Activated CD8-positive, alpha-beta memory T cell treated with anti-CD3 and anti-CD28 coated beads for 36 hours (primary cell): ENCODE measurements around the gene KIRREL2. TPM values are rescaled to one million over a fixed set of nuclear protein-coding genes. Genes with fewer than 3 reads are reported as not detected.
"Not testable (repeated sequence)": the region's sequence is repeated elsewhere in the genome, so short reads cannot be mapped to it uniquely, and the experiment has no call there.

Source experiments
- CTCF ChIA-PET: fragments of 350-600 bp; sonication (Branson Sonifier 250); formaldehyde crosslinking; loops from one replicate; lab custom pipeline; 2021; ENCODE audit warnings: antibody characterized with exemption; lab: Charles Lee
- POLR2A ChIA-PET: fragments of 350-600 bp; sonication (Branson Sonifier 250); formaldehyde crosslinking; loops from one replicate; lab custom pipeline; 2021; ENCODE audit warnings: antibody characterized with exemption; lab: Charles Lee
- total RNA-seq, 2 experiments: library from RNA; stranded (reverse); gene quantifications; one replicate each; pipeline ENCODE4 v1.2.3, GENCODE V29; 2021

The KIRREL2 gene
- total RNA-seq: 1 to 10 TPM; 1.0 TPM

DNA sequence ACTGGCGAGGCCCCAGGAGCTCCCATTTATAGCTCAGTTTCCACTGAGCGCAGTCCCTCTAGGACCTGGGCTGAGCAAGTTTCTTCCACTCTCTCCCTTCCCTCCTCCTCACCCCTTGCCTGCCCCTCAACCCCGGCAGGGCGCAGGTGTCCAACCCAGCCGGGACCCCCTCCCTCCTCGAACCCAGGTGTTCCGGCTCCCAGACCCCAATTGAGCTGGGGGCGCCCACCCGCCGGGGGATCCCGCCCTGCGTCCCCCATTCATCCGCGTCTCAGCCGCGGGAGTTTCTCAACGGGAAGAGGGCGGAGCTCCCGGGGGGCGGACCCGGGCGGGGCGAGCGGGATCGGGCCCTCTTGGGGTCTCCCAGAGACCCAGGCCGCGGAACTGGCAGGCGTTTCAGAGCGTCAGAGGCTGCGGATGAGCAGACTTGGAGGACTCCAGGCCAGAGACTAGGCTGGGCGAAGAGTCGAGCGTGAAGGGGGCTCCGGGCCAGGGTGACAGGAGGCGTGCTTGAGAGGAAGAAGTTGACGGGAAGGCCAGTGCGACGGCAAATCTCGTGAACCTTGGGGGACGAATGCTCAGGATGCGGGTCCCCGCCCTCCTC, at the start of gene KIRREL2:
TSS of gene KIRREL2 (plus strand) at position 366 of the 604 bp plus-strand sequence. CDS start at position 575, 209 bp downstream.
- ChIA-PET CTCF (interaction anchor here (1.3 kb wide), 2 partner anchors 12 to 162 kb away, joined by 4 read pairs; partner anchors contain the start of gene APLP1), POLR2A (no interaction called here)

DNA sequence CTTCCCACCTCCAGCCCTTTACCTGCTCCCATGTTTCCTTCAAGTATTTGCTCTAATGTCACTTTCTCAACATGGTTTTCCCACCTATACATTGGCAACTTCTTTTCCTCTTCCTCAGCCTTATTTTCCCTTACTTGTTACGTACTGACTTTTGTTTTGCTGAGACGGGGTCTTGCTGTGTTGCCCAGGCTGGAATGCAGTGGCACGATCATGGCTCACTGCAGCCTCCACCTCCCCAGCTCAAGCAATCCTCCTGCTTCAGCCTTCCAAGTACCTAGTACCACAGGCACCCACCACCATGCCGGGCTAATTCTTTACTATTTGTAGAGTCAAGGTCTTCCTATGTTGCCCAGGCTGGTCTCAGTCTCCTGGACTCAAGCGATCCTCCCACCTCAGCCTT, 49.1 kb upstream of the KIRREL2 start:
- CTCF ChIA-PET: no interaction called here
- POLR2A ChIA-PET: no interaction called here

DNA sequence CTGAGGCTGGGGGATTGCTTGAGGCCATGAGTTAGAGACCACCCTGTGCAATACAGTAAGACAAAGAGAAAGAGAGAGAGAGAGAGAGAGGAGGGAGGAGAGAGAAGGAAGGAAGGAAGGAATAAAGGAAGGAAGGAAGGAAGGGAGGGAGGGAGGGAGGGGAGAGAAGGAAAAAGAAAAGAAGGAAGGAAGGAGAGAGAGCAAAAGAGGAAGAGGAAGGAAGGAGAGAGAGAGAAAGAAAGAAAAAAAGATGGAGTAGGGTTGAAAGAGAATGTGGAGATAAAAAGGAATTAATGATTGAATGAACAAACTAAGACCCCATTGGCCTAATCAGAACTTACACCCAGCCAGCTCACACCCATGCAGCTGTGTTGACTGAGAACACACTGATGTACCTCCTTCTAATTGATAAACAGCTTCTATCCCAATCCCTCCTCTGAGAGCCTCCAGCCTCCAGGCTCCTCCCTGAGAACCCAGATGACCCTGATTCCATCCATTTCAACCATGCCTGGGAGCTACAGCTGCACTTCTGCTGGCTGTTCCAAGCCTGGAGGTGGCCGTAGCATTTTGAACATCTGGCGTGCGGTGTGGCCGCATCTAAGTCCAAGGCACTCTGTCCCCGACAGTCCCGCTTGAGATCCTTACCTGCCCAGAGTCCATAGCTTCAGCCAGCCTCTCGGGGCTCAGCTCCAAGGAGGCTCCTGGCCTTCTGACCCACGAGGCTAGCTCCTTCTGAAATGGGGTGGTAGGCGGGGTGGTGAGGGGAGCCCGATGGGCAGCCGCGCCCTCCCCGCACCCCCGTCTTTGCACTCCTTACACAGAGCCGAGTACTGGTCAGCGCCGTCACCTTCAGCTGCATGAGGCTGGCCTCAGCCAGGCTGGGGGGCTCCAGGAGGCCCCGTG, 45.1 kb upstream of the KIRREL2 start:
- POLR2A ChIA-PET: no interaction called here
- CTCF ChIA-PET: no interaction called here

DNA sequence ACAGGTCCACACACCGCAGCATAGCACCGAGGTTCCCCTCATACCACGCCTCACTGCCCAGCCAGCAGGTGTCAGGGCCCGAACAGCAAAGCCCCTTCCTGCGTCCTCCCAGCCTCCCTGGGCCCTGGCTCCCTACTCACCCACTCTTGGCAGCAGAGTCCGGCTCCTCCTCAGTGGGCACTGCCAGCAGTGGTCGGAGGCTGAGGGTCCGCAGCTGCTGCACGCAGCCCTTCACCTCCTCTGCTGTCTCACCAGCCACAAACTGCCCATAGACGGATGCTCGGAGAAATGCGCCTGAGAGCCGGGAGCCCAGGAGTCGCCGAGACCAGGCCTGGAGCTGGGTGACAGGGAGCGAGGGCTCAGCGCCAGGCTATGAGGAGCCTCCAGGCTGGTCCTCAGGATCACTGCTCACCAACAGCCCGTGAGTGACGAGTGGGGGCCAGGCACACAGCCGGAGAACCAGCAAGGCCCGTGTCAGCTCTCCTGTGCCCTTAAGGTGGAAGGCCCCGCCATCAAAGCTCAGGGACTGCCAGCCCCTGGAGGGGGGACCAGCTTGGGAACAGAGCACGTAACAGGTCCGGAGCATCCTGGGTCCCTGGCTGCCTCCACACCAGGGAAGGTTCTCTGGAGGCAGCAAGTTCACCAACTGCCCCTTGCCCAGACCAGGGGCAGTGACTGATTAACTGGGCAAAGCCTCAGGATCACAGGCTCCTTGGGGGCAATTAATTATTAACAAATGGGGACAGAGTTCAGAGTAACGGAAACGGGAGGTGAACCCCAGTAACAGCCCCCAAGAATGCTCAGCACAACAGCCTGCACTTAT, 44.3 kb upstream of the KIRREL2 start, which contains the start of gene PRODH2:
TSS of gene PRODH2 (minus strand) at position 626 of the 823 bp plus-strand sequence. CDS start at position 586, 40 bp downstream.
- ChIA-PET CTCF (no interaction called here), POLR2A (no interaction called here)

DNA sequence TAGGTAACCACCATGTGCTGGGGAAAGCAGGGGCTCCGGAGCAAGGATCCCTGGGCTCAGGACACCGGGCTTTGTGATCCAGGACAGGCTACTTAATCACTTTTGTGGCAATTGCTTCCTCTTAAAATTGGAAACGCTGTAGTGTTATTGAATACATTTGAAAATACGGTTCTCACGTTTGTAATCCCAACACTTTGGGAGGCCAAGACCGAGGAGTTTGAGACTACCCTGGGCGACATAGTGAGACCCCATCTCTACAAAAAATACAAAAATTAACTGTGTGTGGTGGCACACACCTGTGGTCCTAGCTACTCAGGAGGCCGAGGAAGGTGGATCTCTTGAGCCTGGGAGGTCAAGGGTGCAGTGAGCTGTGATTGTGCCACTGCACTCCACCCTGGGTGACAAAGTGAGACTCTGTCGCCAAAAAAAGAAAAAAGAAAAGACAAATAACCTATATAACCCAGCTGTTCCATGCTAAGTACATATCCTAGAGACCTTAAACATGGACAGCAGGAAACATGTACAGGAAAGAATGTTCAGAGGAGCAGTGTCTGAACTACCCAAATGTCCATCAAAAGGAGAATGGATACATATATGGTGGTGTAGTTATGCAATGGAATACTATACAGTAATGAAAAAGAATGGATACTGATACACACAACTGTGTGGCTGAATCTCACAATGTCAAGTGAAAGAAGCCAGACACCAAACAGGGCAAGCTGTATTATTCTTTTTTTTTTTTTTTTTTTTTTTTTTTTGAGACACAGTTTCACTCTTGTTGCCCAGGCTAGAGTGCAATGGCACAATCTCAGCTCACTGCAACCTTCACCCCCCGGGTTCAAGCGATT, 43.4 kb upstream of the KIRREL2 start:
- CTCF ChIA-PET: no interaction called here
- POLR2A ChIA-PET: no interaction called here

DNA sequence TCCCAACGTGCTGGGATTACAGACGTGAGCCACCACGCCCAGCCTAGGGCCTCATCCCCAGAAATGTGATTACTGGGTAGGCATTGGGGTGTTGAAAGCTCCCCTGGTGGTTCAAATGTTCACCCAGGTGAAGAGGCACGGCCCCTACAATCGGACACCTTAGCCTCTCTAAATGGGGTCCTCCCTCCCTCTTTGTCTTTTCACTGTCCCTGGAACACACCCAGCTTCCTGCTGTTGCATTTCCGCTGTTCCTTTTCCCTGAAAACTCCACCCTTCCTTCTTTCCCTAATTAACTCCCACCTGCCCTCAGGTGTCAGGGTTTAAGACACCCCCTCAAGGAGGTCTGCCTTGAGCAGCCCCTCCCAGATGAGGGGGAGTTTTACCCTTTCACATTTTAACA, 40.4 kb upstream of the KIRREL2 start:
- POLR2A ChIA-PET: no interaction called here
- CTCF ChIA-PET: interaction anchor here (1.0 kb wide), 1 partner anchor 18 kb away, joined by 3 read pairs; no protein-coding TSS in a partner anchor

DNA sequence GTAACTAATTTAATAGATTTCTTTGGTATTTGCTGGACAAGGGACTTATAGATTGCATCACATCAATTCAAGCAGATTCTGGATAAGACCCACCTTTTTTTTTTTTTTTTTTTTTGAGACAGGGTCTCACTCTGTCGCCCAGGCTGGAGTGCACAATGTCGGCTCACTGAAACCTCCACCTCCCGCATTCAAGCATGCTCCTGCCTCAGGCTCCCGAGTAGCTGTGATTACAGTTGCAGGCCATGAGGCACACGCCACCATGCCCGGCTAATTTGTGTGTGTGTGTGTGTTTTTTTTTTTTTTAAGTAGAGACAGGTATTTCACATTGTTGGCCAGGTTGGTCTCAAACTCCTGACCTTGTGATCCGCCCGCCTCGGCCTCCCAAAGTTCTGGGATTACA, 39.9 kb upstream of the KIRREL2 start:
- ChIA-PET CTCF (no interaction called here), POLR2A (no interaction called here)

DNA sequence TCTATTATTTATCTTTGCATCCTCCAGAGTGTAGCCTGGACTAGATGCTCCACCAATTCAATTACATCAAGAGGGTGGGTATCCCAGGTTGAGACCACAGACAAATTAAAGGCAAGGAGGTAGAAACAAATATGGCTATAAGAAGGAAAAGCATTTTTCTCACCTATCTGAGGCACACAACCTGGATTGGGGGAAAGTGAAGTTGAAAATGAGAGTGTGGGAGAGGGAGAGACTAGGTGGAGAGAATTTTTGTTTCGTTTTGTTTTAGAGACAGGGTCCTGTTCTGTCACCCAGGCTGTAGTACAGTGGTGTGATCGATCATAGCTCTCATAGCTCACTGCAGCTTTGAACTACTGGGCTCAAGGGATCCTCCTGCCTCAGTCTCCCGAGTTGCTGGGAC, 38.3 kb upstream of the KIRREL2 start:
- ChIA-PET CTCF (no interaction called here), POLR2A (no interaction called here)

DNA sequence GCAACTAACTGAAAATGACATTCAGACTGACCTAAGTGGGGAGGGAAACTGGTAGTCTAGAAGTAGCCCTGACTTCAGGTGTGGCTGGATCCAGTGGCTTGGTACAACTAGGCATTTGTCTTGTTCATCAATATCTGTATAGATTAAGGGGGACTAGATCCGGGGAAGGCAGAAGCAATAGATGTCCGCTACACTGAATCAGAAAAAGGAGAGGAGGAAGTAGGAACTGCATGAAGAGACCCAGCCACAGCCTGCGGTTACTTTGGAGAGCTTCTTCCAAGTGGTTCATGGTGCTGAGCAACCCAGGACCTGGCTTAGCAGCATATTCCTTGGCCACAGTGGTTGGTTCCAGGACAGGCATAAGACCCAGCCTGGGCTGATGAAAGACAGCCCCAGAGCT, 34.1 kb upstream of the KIRREL2 start:
- ChIA-PET CTCF (no interaction called here), POLR2A (no interaction called here)

DNA sequence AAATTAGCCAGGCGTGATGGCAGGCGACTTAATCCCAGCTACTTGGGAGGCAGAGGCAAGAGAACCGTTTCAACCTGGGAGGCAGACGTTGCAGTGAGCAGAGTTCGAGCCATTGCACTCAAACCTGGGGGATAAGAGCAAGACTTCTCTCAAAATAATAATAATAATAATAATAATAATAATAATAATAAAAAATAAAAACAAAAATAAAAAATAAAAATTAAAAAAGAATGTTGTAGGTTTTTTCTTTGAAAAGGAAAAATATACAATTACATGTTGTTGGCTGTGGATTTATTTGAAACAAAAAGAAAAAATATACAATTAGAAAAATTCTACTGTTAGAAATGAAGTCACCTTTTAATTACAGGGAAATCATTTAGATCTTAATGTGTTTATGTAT, 32.6 kb upstream of the KIRREL2 start:
- CTCF ChIA-PET: no interaction called here
- POLR2A ChIA-PET: no interaction called here

DNA sequence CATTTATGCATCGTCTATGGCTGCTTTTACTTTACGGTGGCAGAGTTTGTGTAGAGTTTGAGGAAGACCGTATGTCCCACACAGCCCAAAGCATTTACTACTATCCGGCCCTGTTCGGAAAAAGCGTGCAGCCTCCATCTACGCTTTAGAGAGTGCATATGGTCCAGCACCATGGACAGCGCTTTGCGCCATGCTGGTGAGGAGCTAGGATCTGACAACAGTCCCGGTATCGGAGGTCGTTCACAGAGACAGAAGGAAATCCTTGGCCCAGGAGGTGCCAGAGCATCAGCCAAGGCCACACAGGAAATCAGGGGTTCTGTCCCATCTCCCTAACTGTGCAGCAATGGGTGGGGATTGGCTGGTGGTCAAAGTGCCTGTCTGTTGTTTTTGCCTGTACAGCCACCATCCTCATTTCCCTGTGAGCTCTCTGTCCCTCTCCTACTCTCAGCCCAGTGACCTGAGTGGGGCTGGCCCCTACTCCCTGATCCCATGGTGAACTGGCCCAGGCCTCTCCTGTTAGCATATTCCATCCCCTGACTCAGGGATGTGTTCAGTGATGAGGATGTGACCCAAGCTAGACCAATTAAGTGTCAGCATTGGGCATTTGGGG, 27.9 kb upstream of the KIRREL2 start:
- ChIA-PET CTCF (interaction anchor here (0.7 to 1.2 kb wide), 2 partner anchors 9 to 232 kb away, joined by 3 read pairs; no protein-coding TSS in a partner anchor), POLR2A (no interaction called here)

DNA sequence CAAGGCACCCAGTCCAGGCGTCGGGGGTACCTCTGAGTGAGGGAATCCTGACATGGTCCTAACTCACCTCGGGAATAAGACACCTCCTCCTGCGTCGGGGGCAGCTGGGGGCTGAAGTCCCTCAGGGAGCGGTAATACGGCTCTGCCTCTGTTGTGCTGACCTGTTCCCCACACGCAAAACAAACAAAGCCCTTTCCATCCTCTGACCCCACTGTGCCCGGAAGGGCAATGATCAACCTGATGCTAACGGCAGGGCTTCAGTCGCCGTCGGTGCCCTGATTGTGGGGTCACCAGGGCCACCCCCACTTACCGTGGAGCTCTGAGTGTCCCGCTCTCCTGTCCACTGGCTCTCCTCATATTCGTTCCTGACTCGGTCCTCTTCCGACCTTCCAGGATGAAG, 25.7 kb upstream of the KIRREL2 start:
- ChIA-PET POLR2A (no interaction called here), CTCF (no interaction called here)

DNA sequence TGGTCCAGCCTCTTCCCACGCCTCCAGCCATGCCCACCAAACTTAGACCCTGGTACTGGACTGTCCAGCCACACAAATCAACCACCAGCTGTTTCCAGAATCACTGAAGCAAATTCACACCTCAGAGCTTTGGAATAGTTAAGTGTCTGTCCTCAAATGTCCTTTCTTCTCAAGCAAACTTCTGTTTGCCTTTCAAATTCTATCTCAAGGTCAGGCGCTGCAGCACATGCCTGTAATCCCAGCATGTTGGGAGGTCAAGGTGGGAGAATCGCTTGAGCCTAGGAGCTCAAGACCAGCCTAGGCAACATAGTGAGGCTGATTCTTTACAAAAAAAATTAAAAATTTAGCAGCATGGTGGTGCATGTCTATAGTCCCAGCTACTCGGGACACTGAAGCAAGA, 24.7 kb upstream of the KIRREL2 start:
- CTCF ChIA-PET: no interaction called here
- POLR2A ChIA-PET: no interaction called here

DNA sequence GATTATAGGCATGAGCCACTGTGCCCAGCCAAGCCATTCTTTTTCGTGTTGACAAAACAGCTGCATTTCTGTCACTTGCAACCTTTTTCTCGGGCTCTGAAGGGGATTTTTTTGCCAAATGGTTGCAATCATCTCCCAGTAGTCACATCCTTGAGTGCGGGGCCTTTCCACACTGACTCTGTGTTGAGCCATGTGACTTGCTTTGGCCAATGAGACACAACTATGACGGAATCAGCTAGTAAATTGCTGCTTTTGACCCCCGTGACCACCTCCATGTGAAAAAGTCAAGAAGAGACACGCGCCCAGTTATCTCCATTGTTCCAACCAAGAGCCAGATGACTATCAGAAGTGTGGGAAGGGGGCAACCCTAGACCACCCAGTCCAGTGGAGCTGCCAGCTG, 22.7 kb upstream of the KIRREL2 start:
- ChIA-PET POLR2A (no interaction called here), CTCF (no interaction called here)

DNA sequence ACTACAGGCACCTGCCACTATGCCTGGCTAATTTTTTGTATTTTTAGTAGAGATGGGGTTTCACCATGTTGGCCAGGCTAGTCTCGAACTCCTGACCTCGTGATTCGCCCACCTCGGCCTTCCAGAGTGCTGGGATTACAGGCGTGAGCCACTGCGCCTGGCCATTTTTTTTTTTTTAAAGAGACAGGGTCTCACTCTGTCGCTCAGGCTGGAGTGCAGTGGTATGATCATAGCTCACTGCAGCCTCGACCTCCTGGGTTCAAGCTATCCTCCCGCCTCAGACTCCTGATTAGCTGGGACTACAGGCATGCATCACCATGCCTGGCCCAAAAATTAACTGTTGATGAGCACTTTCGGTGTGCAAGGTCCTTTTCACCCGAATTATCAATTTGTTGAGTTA, 20.6 kb upstream of the KIRREL2 start:
- POLR2A ChIA-PET, CTCF ChIA-PET: not testable (repeated sequence)

DNA sequence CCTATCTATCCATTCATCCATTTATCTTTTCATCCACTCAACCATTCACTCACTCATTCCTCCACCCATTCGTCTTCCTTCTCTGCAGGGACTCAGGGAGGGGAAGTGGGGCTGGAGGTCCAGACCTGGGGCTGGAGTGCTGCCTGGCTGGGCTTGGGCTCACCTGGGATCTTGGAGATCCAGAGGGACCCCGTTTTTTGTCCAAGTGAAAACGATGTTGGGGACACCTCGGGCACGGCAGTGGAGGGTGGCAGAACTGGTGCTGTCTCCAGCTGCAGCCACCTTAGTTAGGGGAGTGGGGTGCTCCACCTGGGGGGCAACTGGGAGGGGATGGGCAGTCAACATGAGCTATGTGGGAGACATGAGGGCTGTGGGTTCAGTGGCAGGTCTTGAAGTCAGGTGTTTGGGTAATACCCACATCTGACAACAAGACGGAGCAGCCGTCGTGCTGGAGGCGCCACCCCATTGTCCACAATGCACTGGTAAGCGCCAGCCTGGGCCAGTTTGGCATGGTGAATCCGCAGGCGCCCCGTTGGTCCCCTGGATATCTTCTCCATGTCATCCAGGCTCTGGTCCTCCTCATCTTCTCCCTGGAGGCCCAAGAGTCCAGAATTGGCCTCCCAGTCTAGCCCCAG, 14.6 kb upstream of the KIRREL2 start:
- ChIA-PET CTCF (no interaction called here), POLR2A (no interaction called here)

DNA sequence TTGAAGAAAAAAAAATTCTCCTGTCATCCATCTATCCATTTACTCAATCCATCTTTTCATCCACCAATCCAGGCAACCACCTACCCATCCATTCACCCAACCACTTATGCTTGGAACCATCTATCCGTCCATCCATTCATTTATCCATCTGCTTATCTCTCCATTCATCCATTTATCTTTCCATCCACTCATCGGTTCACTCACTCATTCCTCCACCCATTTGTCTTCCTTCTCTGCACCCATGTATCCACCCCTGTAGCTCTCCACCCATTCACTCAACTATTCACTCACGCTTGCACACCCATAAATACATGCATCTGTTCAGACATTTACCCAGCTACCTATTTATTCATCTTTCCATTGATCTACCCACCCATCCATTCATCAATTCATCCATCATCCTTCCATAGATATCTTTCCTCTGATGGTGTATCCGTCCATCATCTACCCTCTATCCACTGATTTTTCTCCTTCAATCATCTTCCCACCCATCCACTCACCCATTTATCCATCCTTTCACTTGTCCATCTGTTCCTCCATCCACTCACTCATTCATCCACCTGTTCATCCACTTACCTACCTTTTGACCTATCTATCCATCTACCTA, 13.9 kb upstream of the KIRREL2 start:
- ChIA-PET CTCF (no interaction called here), POLR2A (no interaction called here)
